GM21825 (cell line): ENCODE results near the gene SLBP.
"Not testable (repeated sequence)": the region's sequence is repeated elsewhere in the genome, so short reads cannot be mapped to it uniquely, and the experiment has no call there.

Source experiments
- ATAC-seq: cut with Tn5 transposase; IDR thresholded peaks from one replicate; pipeline ENCODE4 v1.9.1; 2021; ENCODE audit warnings: mild to moderate bottlenecking, moderate library complexity; ENCODE audit not compliant: unreplicated experiment

SLBP gene

DNA sequence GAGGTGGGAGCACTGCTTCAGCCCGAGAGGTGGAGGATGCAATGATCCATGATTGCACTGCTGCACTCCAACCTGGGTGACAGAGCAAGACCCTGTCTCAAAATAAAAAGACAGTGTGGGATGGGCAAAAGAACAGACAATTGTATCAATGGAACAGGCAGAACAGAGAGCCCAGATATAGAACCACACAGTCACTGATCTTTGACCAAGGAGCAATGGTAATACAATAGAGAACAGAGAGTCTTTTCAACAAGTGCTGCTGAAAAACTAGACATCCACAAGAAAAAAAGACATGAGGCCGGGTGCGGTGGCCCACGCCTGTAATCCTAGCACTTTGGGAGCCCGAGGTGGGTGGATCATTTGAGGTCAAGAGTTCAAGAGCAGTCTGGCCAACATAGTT is 33.9 kb downstream of the SLBP start:
- ATAC-seq = no peak

DNA sequence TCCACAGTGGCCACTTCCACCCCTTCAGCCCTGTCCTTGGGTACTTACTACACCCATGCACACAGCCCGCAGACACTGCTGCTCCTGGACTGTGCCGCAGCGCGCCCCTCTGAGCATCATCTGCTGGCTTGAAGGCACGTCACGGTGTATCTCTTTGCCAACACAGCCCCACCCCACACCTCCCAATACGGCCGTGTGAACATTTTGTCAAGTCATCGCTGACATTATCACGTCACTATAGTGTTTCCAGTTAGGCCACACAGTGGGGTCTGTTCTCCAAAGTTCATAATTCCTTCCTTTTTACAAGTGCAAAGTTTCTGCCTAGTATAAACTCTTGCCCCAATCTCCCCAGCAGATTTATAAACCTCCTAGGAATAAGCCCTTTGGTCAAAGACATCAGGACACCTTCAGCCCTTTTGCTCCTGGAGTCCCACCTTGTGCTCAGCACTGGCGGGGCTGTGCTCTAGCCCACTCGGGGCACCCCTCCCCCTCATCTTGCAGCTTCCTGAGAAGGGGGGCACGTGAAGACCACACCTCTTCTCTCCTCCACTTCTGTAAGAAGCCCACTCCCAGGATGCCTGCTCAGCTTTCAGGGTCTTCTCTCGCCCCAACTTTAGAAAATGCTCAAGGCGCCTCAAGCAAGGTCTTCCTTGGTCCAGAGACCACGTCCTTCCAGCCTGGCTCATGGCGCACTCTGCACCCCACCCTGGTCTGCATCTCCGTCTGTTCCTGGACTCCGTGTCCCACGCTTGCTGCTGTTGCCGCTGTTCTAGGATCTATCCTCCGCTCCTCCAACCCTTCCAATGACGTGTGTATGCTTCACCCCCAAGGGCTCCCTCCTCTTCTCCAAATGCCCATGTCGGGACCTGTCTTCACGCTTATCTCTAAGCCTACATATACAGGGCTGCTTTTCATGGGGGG is 35.3 kb downstream of the SLBP start:
- no peak for ATAC-seq

DNA sequence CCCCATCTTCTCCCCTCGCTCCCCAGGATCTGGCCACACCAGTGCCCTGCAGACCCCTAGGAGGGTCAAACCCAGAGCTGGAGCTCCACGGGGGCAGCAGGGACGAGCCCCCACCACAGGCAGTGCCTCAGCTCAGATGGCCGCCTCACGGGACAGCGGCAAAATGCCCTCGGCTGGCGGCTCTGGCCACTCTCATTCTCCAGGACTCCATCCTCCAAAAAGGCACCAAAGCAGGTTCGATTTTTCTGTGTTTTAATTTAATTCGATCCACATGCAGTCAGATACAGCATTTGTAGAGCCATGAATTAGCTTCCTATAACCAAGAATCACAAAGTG is 36.3 kb downstream of the SLBP start:
- no peak for ATAC-seq

DNA sequence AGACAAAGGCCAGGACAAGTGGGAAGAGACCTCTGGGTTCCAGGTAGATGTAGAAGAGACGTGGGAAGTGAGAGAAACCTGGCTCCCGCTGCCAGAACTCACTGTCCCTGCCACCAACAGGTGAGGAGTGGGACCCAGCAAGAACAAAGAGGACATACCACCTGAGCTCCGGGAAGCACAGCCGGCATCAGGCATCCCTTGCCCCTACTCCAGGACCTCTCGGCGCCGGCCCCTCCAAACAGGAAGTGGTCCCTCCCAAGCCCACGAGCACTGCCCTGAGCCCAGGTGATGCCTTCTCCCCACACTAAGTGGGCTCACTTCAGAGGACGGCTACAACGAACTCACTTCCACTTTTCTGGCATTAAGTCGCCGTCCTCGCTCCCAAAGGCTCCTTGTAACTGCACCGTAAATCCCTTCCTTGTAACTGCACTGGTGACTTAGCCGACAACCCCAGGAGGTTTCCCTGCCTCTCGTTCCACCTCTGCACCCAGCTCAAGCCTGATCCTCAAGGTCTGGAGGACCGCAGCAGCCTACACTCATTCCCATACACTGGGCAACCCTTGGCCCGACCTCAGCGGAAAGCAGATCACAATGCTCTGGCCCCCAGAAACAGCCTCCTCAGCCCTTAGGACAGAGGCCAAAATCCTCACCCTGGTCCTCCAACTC is 36.9 kb downstream of the SLBP start:
- no peak for ATAC-seq

DNA sequence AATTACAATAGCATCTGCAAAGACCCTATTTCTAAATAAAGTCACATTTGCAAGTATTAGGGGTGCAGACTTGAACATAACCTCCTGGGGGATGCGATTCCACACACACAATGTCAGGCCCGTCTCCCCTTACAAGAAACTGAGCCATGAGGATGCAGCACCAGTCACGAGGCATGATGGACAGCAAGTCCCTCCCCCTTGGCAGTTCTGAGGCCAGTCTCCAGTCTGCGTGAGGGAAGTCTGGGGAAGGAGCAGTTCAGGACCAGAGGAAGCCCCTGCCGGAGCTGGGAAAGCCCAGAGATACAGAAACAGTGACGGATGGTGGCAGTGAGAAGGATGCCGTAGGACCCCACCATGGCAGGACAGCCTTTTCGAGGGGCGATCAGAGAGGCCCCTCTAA is 37.4 kb downstream of the SLBP start:
- no peak for ATAC-seq

DNA sequence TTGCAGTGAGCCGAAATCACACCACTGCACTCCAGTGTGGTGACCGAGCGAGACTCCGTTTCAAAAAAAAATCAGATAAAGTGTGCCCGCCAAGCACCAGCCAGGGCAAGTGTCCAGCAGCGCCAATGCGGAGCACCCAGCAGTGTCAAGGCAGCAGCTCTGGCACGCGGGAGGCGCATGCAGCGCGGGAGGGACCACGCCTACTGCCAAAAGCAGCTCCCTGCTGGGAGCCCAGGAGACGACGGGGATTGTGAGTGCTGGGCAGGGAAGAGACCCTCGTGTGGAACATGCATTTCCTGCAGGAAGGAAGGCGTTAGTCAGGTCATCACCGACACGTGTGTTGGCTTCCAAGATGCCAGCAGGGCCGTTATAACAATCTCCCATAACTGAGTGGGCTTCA is 38.4 kb downstream of the SLBP start:
- no peak for ATAC-seq

DNA sequence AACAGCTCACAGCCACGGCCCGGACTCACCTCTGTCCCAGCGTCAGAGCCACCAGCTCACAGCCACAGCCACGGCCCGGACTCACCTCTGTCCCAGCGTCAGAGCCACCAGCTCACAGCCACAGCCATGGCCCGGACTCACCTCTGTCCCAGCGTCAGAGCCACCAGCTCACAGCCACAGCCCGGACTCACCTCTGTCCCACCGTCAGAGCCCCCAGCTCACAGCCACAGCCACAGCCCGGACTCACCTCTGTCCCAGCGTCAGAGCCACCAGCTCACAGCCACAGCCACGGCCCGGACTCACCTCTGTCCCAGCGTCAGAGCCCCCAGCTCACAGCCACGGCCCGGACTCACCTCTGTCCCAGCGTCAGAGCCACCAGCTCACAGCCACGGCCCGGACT is 41.1 kb downstream of the SLBP start:
- not testable (repeated sequence) for ATAC-seq

DNA sequence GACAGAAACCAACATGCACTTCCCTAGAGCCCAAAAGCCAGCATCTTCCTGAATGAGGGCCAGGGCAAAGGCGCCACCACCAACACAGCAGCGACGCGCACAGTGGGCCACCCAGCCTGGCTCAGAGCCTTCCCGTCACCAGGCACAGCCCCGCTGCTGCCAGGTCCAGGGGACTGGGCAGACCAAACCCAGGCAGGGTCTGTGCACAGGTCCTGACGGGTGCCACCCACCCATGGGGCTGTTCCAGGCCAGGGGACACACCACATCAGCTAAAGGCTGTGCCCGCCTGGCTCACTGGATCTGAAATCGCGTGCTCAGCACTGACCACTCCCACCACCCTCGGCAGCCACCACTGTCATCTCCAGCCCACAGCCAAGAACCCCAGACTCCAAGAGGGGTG is 41.8 kb downstream of the SLBP start:
- no peak for ATAC-seq

DNA sequence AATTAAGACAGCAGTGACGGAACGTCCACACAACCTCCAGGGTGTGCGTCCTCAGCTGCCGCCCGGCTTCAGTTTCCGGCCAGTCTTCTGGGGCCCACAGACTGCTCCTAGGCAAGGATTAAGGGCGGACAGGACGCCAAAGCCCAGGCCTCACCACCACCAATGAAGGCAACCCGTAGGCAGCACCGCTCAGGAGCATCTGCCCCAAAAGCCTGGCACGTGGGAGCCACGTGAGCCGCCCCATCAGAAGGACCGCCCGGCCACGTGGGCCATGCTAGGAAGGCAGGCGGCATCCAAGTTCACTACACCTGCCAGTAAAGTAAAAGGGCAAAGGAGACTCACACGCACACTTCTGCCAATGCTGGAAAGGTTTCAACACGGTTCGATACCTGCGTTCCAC is 42.3 kb downstream of the SLBP start:
- ATAC-seq = no peak

DNA sequence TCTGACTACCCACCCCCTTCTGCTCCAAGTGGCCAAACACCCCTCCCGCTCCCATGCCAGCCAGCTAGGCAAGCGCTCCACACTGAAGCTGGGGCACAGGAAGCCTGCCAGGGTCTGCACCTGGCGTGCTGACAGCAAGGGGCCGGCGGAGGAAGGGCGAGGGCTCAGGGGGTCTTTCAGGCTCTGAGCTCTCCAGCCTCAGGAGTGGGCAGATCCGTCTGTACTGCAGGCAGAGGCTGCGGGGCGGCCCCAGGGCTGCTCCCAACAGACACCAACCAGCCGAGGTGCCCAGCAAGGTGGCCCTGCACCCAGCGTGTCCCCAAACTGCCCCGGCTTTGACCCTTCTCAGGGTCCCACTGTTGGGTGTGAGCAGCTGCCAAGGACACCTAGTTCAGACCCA is 42.8 kb downstream of the SLBP start:
- no peak for ATAC-seq

DNA sequence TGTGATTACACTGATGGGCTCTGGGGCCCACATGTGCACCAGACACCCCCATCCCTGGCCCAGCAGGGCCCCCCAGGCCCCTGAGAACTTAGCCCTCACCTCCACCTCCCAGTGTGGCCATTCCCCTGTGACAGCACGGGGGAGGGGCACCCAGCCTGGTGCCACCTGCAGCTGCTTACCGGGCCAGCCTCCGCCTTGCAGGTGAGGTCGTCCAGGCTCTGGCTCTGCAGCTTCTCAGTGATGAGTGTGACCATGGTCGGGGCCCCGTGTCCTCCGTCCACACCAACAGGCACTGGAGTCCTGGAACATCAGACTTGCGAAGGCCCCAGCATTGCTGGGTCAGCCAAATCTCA is 43.7 kb downstream of the SLBP start:
- ATAC-seq = no peak

DNA sequence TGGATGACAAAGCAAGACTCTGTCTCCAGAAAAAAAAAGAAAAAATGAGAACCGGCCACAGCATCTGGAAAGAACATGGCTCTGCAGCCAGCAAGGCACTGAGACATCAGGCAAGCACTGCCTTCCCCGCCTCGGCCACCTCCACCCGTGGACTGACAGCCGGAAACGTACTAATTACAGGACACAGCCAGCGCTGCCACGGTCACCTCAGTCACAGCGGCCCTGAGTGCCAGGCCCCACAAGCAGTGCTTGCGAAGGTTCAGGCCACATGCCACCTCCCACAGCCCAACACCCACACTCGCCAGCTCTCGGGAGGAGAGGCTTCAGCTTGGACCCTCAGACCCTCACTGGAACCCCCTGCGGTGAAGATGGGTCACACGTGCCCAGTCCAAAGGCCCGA is 44.8 kb downstream of the SLBP start:
- ATAC-seq = no peak

DNA sequence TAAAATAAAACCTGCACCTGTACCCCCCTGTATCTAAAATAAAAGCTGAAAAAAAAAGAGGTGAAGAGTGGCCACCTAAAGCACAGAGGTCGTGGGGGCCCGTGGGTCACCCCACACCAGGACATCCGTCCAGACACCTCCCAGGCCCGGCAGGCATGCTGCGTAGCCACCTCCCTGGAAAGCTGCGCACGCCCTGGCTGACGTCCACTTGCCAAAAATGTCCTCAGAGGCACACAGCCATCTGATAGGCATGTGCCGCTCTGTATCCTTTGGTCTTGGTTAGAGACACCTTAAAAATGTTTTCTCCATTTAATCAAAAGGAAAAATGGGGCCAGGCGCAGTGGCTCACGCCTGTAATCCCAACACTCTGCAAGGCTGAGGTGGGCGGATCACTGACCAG is 45.7 kb downstream of the SLBP start:
- no peak for ATAC-seq

DNA sequence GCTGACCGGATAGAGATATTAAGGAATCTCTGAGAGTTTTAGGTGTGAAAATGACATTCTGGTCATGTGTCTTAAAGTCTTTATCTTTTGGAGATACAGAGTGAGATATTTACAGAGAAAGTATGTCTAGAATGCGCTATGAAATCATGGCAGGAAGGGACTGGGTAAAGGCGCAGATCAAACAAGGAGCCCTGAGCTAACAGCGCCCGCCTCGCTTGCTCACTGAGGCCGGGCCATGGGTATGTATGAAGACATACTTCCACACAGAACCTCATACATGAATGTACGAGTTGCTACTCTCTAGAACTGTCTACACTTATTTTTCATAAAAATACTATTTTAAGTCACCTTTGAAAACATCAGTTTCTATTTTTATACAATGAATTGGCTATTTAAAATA is 48.0 kb downstream of the SLBP start:
- ATAC-seq = no peak

DNA sequence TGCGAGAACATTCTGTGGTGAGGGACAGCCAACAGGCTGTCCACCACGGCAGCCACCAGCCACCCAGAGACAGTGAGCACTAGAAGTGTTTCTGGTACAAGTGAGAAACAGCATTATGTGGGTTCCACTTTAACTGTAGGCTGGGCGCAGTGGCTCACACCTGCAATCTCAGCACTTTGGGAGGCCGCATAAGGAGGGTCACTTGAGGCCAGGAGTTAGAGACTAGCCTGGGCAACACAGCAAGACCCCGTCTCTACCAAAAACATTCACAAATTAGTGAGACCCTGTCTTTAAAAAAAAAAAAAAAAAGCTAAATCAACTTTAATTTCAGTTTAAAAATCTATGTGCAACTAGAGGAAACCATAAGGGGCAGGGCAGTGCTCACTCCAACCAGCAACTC is 48.6 kb downstream of the SLBP start:
- ATAC-seq = no peak

DNA sequence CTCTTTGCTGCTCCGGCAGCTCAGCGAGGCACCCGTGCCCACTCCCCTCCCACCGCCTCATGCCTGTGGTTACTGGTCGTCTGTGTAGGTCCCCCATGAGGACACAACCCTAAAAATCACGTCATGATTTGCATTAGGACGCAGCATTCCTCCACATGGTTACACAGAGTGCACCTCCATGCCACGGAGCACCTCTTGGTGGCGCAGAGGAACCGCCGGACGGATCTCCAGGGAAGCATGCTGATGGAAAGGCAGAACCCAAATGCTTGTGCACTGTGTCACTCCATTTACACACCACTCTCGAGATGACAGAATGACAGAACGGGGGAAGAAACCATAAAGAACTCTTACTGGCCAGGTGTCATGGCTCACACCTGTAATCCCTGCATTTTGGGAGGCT is 50.4 kb downstream of the SLBP start:
- ATAC-seq = no peak

DNA sequence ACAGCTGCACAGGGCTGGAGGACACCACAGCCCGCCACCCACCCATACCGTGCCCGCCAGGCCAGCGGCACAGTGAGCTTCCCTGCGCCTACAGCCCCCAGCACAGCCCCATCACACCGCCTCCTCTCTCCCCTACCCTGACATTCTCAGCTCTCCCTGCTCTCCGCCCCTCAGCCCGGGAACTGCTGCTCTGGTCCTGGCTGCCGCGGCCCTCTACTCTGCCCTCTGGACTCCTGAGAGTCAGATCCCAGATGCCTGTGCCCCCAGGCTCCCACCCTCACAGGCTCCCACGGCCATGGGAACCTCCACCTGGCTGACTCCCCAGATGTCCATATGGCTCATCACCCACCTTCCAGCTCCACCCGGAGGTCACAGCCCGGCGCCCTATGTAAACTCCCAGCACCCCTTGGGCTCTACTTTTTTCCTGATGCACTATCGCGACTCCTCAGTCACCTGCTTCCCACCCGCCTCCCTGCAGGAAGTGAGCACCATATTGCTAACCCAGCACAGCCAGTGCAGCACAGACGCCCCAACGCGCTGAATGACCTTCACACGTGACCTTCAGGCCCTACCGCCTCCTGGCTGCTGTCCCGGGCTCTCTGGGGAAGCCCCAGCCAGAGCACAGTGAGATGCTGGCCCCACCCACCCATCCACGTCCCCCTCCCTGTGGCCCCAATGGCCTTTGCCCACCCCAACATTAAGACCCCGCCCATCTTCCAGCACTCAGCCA is 51.0 kb downstream of the SLBP start:
- no peak for ATAC-seq

DNA sequence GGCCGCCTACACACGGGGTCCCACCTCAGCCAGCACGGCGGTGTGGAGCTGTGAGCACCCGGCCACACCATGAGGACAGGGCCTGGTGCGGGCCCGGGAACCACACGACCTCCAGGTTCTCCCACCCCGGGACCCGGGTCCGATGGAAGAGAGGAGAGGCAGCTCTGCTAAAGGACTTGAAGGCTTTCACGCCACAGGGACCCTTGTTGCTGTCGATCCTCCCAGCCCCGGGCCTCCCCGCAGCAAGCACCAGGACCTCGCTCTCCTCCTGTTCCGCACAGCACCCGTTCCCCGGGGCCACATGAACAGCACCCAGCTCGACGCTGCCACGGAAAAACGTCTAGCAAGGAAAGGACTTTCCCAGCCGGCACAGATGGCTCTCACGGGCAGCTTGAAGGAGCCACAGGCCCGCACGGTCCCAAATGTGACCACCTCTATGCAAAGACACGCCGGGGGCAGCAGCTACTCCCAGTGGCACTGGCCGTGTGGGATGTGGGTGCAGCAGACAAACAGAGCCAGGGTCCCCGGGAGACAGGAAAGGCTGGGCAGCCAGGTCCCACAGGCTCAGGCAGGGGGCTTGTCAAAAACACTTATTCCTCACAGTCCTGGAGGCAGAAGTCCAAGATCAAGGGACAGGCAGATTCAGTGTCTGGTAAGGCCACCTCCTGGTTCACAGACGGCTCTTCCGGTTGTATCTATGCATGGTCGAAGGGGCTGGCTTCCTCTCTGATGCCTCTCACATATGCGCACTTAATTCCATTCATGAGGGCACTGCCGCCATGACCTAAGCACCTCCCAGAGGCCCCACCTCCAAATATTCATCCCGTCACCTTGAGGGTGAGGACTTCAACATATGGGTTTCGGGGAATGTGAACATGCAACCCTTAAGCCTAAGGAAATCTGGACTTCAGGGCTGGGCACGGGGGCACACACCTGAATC is 52.7 kb downstream of the SLBP start:
- no peak for ATAC-seq

DNA sequence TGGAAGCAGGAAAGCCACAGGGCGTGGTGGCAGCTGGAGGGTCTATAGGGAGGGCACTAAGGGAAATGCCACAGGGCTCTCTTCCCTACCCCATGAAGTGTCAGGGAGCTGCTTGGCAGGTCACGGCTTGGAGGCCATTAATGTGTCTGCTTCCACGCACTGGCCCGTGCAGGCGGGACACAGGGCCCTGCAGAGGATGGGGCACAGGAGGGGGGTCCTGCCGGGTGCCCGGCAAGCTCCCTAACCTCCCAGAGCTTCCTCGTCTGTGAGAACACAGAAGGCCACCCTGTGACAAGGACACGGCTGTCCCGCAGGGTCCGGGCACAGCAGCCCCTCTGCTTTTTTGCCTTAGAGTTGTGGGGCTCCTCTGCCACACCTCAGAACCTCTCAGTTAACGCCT is 53.5 kb downstream of the SLBP start:
- no peak for ATAC-seq

DNA sequence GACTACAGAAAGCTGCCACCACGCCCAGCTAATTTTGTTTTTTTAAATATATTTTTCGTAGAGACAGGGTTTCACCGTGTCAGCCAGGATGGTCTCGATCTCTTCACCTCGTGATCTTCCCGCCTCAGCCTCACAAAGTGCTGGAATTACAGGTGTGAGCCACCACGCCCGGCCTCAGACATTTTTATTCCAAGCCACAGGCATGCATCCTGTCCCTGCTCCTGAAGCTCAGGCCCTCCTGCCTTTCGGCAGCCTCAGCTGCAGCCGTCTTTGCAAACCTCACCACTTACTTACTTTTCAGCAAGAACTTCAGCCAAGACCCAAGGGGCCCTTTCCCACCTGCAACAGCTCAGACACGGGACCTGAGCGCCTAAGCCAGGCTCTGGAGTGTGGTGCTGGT is 54.0 kb downstream of the SLBP start:
- no peak for ATAC-seq

DNA sequence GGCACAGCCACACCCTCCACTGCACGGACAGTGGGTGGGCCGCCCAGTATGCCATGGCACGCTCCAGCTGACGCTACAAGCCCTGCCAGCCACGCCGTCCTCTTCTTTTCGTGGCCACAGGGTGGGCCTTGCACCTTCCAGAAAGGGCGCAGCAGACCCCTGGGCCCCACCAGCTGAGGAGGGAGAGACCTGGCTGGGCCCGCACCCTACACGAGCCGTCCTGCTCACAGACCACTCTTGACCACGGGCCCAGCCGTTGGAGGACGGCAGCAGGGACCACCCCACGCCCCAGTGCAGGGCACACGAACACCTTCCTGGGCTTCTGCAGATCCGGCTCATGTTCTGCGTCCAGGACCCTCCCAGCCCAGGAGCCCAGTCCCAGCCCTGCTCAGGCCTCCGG is 55.1 kb downstream of the SLBP start:
- ATAC-seq = no peak
